HG03521 (cell line): ENCODE results near the gene ADAM10.
"Not testable (repeated sequence)": the region's sequence is repeated elsewhere in the genome, so short reads cannot be mapped to it uniquely, and the experiment has no call there.

ENCODE experiments used
- ATAC-seq: cut with Tn5 transposase; IDR thresholded peaks from one replicate; pipeline ENCODE4 v1.9.1; 2021; ENCODE audit warnings: mild to moderate bottlenecking, moderate library complexity; ENCODE audit not compliant: unreplicated experiment

ADAM10 gene, protein sequence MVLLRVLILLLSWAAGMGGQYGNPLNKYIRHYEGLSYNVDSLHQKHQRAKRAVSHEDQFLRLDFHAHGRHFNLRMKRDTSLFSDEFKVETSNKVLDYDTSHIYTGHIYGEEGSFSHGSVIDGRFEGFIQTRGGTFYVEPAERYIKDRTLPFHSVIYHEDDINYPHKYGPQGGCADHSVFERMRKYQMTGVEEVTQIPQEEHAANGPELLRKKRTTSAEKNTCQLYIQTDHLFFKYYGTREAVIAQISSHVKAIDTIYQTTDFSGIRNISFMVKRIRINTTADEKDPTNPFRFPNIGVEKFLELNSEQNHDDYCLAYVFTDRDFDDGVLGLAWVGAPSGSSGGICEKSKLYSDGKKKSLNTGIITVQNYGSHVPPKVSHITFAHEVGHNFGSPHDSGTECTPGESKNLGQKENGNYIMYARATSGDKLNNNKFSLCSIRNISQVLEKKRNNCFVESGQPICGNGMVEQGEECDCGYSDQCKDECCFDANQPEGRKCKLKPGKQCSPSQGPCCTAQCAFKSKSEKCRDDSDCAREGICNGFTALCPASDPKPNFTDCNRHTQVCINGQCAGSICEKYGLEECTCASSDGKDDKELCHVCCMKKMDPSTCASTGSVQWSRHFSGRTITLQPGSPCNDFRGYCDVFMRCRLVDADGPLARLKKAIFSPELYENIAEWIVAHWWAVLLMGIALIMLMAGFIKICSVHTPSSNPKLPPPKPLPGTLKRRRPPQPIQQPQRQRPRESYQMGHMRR

GRCh38 chr15:58749532-58750337 lies at the start of gene ADAM10:
Gene ADAM10 (minus strand): TSS chr15:58749707. CDS start chr15:58749534, 173 bp downstream.
- peak; percentile 90 for ATAC-seq

DNA sequence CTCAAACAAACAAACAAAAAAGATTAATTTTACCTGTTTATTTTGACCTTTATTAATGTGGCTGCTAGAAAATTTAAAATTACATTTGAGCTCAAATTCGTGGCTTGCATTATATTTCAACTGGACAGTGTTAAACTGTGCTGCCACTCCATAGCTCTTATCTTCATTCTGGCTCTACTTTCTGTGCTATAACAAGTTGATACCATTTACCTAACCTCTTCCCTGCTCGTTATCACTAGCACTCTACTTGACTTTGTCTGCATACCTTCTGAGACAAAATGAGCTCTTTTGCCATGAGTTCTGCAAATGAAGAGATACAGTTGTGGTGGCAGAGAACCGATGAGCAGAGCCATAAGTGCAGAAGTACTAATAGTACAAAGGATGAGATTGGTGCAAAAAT lies 48.0 kb upstream of the ADAM10 start:
- no peak for ATAC-seq

DNA sequence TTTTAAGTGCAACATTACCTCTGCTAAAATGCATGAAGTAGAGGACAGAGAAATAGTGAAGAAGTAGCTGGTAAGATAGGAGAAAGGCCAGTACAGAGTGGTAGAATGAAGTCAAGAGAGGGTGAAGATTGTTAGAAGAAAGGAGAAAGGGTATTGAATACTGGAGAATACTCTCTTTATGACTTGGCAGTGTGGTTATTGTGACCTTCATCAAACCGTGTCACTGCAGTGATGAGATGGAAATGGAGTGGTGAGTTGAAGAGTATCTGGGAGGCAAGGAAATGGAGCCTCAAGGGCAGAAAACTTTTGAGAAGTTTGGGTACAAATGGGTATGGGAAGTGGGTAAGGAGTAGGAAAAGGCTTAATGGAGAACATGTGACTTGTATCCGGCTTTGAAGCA lies 46.3 kb upstream of the ADAM10 start:
- no peak for ATAC-seq

DNA sequence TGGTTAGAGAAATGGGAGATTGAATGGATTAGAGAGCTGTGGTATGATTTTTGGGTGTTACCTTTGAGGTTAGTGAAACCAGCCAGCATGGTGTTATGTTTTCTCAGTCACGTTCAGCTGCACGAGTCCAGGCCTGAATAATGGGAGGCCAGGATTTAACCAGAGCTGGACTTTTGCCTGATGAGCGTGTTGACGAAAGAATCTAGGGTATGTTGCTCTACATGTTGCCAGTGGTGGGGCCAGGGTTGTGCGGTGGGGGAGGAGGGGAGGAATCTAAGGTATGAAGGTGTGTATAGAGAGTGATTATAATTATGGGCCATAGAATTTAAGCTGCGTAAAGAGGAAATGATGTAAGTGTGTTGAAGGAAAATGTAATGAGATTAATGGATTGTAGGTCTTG lies 44.4 kb upstream of the ADAM10 start:
- ATAC-seq: no peak

DNA sequence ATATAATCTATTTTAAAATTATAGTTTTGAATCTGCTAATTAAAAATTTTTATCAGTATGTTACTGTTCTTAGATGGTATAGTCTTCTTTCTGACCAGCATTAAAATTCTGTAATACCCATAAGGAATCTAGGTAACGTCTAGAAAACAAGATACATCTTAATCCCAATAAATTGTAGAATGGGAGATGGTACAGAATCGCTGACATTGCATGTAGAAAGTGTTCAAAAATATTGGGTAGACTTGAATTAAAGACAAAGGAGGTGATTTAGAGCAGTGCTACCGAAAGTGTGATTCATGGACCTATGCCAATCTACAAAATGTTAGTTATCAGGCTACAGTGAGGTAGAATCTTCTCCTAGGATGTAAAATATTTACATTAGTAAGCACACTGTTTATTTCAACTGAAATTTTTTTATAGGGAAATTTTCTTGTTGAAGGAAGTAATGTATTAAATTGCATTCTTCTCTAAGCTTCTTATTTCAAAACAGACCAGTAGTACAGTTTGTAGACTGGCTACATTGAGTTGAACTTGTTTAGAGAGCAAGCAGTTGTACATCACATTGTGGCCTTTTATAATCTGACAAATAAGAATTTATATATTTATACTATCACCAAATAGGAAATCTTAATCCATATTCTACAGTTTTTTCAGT lies 38.7 kb upstream of the ADAM10 start:
- ATAC-seq: no peak

DNA sequence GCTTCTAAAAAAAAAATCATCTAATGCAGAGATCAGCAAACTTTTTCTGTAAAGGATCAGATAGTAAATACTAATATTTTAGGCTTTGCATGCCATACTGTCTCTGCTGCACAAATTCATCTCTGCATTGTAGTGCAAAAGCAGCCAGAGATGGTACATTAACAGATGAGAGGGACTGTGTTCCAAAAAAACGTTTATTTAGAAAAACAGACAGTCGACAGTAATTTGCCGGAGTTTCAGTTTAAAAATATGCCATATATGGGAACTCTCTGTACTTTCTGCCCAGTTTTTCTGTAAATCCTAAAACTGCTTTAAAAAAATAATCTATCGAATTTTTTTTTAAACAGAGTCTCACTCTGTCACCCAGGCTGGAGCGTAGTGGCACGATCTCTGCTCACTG lies 35.8 kb upstream of the ADAM10 start:
- no peak for ATAC-seq

GRCh38 chr15:58779554-58779953 lies 30.0 kb upstream of the ADAM10 start:
- ATAC-seq: no peak

GRCh38 chr15:58777107-58777506 lies 27.6 kb upstream of the ADAM10 start:
- ATAC-seq: no peak

- ATAC-seq: no peak
These were observed 25.9 kb upstream of the ADAM10 start for GRCh38 chr15:58775402-58775801.

DNA sequence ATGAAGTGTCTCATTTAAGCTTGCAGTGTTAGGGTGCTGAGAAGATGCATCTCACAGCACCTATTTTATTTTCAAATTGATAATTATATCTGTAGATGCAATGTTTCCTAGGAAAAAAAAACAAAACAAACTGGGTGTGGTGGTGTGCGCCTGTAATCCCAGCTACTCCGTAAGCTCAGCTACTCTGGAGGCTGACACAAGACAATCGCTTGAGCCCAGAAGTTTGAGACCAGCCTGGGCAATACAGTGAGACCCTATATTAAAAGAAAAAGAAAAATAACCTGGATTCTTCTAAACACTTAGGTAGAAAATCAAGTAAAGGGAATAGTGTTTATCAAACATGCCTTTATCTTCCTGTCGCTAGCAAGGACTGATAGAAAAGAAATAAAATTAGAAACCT lies 23.5 kb upstream of the ADAM10 start:
- no peak for ATAC-seq

- peak; percentile 5 for ATAC-seq
These were observed 22.2 kb upstream of the ADAM10 start for GRCh38 chr15:58771621-58772250.

DNA sequence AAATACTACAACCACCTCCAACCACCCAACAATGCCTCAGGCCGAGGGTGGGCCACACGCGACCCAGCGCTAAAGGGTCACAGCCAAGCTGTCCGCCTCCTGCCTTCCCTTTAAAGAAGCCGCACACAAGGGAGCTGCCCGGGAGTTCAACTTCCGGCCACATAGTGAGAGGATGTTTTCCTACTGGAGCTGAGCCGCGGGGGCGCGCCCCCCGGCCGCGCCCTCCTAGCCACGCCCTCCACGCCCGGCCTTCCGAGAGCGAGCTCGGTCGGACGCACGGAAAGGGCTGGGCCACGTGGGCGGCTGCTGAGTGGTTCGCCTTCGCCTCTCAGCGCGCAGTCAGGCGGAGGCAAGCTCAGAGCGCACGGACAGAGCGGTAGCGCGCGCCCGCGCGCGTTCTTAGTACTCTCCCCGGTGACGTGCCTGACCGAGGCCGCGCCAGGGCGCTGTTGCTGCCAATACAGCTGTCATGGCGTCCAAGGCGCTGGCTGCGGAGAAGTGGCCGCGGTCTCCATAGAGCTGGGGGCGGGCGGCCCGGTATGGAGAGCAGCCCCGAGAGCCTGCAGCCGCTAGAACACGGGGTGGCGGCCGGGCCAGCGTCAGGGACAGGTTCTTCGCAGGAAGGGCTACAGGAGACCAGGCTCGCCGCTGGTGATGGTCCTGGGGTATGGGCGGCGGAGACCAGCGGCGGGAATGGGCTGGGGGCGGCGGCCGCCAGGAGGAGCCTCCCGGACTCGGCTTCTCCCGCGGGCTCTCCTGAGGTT lies 21.5 kb upstream of the ADAM10 start, which contains the start of gene MINDY2:
TSS of gene MINDY2 (plus strand) at position 446 of the 764 bp plus-strand sequence. CDS start at position 540, 94 bp downstream.
- peak; percentile 93 for ATAC-seq

DNA sequence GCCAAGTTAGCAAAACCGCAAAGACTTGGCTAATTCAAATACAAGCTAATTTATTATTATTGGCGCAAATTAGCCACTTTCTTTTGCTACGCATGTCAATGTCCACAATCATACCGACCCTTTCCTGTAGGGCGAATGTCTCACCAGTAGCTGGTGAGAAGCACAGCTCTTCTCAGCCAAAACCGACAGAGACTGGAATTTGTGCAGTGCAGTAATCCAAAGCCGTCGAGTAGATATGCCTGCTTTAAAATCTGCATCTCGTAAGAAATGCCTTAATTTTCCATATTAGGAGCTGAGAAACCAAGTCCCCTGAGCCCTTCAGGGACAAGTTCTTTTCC lies 21.0 kb upstream of the ADAM10 start:
- ATAC-seq: peak; percentile 23

- ATAC-seq: not testable (repeated sequence)
These were observed 19.1 kb upstream of the ADAM10 start for GRCh38 chr15:58768601-58769004.

GRCh38 chr15:58766290-58766689 lies 16.8 kb upstream of the ADAM10 start:
- no peak for ATAC-seq

DNA sequence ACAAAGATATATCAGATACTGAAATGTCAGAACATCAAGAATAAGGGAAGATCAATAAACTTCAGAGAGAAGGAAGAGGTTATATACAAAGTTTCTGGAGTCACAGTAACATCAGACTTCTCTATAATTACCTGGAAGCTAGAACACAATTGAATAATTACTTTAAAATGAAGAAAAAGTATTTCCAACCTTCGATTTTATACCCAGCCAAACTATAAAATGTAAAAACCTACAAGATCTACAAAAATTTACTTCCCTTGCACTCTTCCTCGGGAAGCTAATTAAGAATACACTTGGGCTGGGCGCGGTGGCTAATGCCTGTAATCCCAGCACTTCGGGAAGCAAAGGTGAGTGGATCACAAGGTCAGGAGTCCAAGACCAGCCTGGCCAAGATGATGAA lies 15.0 kb upstream of the ADAM10 start:
- ATAC-seq: no peak

DNA sequence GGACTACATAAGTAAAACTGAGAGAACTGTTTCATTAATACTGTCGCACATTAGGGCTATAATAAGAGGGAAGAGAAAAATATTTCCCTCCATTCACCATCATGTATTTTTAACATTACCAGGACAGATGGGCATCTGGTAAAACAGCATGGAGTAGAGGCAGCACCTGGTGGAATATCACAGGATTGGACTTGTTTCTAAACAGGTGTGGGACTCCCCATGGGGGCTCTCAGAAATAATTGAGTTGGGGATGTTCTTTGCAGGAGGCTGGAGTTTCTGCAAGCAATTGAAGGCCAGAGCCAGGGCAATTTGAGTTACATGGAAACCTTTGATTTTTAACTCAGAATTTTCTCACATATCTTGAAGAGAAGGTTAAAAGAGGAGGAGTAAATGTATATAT lies 13.2 kb upstream of the ADAM10 start:
- no peak for ATAC-seq

GRCh38 chr15:58762285-58762684 lies 12.8 kb upstream of the ADAM10 start:
- no peak for ATAC-seq

DNA sequence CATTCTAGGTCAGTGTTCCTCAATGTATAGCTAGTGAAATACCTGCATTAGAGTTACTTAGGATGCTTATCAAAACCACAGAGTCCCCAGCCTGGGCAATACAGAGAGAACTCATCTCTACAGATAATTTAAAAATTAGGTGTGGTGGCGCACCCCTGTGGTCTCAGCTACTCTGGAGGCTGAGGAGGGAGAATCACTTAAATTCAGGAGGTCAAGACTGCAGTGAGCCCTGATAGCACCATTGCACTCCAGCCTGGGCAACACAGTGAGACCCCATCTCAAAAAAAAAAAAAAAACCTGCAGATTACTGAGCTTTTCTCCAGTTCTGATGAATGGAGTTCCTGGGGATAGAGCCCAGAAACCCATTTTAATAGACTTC lies 11.5 kb upstream of the ADAM10 start:
- ATAC-seq: no peak
